Medulla oblongata (tissue), 1 donor: ENCODE results near the gene POLR3K.

Experiments used
- DNase-seq: peaks from one replicate; pipeline ENCODE4 v3.0.0-alpha.2; 2015; ENCODE audit errors: extremely low spot score

Gene POLR3K

DNA sequence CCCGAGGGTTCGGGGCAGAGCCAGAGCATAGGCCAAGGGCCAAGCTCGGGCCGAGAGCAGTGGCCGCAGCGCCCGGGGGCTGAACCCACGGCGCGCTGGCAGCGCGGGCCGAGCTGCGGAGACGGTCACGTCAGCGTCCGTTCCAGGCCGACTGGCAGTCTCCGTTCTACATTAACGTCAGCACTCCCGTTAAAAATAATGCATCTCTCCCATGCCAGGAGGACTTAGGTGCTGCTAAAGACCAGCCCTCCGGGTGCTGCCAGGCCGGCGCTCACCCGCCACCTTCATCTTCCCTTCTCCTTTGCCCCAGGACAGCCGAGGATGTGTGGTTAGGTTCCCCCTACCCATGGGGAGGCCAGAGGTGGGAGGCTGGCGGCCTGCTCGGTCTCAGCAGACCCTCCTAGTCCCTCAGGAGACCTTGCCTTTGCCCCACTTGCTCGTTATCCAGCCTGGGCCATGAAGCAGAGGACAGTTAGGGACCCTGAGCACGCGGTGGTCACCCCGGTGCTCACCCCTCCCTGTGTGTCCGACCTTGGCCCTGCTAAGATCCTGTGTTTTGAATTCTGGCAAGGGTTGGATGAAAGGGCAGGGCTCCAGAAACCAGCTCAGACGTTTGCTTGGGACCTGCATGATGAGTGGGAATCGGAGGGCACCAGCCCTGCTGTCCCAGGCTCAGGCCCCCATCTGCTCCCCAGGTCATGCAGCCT, 25.2 kb upstream of the POLR3K start:
- no peak for DNase-seq

DNA sequence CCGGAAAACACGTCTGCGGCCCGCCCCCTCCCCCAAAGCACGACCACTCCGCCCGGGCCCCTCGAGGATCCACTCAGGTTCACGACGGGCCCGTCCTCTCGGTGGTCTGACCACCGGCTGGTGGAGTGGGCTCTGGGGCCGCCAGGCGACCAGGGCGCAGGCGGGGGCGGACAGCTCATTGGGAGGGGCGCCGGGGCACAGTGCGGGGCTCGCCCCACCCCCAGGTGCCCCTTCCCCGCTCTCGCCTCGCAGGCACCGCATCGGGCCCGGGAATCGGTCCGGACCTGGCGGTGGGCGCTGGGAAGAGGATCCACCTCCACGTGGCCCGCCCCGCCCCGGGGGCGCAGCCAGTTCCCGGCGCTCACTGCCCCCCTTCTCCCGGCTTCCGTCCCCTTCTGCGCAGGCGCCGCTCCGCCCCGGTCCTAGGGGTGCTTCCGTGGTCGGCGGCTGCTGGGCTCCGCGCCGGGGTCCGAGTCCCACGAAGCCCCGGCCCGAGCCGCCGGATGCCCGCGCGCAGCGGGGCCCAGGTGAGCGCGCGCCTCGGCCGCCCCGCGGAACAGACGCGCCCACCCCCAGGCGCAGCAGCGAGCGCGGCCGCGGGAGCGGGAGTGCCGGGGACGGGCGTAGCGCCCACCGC, 24.5 kb upstream of the POLR3K start, which contains the start of gene MPG:
MPG (plus strand) TSS at position 419 of the 637 bp plus-strand sequence; CDS start at position 504, 85 bp downstream.
- peak; percentile 86 for DNase-seq

DNA sequence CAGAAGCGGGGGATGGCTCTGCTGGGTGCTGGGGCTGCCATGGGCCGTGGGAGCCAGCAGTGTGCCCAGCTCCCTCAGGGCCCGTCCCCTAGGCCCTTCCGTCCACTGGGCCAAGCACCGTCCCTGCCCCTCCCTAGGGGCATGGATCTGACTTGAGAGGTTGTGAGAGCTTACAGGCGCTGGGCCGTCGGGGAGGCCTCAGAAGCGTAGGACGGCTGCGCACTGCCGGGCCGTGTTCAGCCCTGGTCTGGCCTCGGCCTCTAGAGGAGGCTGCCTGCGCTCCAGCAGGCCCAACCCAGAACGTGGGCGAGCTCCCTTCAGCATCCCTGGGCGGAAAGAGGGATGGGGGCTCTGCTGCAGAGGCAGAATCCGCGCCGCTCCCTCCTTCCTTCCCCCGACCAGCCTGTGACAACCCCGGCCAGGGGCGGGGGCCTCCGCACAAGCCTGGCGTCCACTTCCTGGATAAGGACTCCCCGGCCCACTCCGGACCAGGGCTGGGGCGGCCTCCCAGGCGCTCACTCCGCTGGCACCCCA, 23.9 kb upstream of the POLR3K start:
- no peak for DNase-seq

DNA sequence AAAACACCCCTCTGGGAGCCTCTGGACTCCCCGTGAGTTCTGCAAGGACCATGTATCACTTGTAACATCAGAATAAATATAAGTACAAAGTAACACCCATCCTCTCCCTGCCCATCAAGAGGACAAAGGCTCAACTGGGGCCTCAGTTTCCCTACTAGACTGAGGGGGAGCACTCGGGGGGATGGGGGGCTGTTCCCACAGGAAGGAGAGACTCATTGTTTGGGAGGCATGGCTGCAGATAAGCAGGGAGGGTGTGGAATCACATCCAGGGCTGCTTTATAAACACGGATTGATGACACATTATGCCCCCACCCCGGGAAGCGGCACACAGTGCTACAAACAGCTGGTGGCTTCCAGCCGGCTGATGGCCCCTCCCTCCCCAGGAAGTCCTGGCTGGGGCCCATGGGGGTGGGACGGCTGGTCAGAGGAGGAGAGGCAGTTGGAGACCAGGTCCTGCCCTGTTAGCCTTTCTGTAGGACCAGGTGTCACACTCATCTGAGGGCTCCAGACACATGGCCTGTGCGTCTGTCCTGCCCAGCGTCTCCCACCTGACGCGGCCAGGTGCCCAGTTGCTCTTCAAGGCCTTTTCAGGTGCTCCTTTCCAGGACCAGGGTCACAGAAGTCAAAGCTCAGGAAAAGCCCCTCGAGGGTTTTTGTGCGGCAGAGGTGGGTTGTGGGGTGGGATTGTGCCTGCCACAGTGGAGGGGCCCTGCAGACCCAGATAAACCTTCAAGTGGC, 23.3 kb upstream of the POLR3K start:
- DNase-seq: peak; percentile 33

DNA sequence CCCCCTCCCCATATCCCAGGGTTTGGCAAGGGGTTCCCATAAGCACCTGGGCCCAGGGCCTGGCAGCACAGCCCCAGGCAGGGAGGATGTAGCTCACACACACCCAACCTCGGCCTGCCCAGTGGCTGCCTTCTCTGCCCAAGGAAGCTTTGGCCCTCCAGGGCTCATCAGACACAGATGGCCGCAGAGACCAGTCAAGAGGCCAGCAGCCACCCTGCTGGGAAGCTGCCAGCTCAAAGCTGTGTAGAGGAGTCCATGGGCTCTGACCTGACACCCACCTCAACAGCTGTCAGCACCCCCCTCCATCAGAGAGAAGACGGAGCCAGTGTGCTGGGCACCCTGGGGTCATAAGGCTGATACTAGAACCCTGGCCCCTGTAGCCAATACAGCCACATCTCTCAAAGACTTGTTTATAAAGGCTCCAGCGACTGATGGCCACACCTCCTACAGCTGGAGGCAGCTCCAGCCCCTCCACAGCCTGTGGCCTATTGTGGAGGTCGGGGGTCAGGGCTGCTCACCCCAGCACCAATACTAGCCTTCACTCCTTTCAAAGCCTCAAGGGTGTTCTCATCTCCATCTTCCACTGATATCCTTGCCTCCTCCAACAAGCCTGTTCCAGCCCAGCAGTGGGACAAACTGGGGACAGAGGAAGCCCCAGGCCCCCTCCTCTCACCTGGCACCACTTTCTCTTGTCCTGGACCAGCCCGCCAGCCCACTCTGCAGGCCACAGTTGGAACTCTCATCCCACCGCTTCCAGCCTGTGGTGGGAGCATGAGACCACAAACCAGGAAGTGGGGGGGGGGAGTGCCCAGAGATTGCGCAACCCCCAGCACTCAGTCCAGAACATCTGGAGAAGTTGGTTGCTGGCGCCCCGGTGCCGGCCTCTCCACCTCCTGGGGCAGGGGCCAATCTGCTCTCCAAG, 22.4 kb upstream of the POLR3K start:
- no peak for DNase-seq

DNA sequence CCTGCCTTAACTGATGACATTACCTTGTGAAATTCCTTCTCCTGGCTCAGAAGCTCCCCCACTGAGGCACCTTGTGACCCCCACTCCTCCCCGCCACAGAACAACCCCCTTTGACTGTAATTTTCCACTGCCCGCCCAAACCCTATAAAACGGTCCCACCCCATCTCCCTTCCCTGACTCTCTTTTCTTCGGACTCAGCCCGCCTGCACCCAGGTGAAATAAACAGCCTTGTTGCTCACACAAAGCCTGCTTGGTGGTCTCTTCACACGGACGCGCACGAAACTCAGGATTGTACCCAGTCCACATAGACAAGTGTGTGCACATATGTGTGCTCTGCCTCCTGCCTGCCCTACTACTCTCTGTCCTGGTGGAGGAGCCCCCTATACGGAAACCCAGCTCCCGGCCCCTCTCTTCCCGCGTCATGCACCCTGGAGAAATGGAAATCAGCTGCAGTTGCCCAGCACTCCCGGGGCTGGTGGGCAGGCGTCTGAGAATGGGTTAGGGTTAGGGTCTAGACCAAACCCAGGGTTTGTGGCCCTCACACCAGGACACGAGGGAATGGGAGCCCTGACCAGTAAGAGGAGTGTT, 21.4 kb upstream of the POLR3K start:
- DNase-seq: no peak

DNA sequence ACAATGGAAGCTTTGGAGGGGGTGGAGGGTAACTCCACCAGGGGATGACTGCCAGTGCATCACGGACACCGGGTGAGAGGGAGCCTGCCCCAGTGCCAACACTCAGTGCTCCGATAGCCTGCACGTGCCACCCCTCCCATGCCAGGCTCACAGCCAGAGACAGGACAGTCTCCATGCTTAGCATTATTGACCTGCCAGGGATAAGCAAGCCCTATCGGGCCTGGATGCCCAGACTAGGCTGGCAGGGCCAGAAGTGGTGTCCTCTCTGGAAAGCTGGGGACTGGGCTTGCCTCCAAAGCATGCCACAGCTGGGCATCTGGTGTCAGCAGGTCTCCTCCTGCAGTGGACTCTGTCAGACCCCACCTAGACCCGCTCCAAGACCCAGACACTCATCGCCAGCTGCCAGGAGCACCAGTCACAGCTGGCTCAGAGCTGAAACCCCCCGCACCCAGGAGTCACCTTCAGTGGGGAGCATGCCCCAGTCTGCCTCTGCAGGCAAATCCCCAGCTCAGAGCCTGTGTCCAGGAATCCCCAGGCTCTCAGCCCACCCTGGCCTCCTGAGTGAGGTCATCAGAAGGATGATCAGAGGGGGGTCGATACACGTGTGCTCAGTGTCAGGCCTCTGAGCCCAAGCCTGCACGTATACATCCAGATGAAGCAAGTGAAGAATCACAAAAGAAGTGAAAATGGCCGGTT, 20.8 kb upstream of the POLR3K start:
- DNase-seq: no peak

DNA sequence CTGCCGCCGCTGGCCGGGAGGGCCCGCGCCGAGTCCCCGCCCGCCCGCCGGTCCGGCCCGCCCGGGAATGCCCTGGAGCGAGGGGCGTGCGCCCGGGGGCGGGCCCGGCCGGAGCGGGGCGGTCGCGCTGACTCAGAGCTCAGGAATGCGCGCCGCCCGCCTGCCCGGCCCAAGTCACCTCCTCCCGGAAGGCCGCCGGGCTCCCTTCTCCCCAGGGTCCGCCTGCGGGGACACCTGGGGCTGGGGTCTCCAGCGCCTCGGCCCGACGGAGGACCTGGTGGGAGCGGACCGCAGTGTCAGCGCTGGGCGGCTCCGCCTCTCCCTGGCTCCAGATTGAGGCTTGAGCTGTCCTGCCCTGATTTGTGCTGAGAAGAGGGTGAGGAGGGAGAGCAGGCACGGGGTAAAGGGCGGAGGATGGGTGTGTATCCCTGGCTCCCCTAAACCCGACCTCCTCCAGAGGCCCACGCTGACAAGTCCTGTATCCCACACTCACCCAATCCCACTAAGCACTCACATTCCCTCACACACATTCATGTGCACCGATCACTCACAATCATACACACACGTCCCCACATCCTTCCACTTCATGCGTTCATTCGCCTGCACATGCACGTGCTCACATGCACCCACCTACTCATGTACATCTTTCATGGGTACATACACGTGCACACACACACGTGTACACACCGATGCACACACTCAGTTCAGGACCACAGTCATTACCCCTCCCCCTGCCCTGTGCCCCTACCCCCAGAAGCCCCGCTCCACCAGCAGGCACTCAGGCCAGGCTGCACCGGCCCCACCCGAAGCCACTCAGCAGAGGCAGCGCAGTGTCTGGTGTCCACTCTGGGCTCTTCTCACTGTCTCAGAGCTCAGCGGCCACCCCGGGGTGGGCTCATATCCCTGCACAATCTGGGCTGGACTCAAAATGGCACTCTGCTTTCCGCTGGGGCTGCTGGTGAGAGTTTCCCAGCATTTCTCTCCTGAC, 19.4 kb upstream of the POLR3K start, which contains the start of gene RHBDF1:
RHBDF1 (minus strand) TSS at position 71 of the 988 bp plus-strand sequence. CDS start 7,616 bp downstream, outside the sequence.
- DNase-seq: no peak

DNA sequence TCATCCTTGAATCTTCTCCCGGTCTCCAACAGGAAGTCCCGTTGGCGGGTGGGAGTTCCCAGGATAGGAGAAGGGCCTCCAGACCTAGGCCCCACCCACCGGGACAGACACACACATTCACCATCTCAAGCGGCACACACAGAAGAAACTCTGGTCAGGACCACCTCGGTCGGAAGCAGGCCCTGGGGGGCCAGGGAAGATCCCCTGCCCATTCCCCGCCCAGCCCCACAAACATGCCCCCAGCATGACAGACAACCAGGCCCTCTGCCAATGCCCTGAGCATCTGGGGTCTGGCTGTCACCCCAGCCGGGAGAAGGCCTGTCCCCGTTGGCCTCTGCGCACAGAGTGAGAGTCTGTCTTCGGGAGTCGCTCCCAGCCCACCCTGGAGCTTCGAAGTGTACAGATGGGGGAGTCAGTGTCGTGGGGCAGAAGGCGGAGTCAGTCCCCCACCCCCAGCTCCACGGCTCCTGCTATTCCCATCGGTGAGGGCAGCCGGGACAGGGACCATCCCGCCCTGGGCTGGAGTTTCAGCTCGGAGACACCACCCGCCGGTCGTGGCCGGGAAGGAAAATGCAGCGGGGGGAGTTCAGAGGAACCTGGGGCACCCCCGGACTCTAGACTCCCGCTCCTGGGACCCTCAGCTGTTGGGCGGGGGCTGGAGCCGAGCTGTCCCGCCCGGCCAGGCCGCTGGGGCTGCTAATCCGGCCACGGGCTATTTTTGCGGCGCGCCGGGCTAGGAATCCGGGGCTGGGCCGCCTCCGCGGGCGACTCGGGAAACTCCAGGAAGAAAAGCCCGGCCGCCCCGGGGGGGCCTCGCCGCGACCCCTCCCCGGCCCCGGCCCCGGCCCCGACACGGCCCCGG, 18.4 kb upstream of the POLR3K start:
- DNase-seq: peak; percentile 55

DNA sequence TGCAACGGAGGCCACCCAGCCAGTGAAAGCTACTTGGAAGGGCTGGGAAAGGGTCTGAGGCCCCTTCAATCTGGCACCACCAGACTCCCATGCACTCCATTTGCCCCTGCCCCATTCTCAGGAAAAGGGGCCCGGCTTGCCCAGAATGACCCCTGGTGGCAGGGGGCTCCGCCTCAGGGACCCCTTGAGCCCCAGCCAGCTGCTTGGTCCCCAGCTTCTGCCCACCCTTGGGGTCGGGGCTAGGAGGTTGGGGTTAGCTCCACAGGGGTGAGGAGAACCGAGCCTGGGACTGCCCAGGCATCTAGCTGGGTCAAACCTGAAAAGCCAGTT, 17.8 kb upstream of the POLR3K start:
- no peak for DNase-seq

DNA sequence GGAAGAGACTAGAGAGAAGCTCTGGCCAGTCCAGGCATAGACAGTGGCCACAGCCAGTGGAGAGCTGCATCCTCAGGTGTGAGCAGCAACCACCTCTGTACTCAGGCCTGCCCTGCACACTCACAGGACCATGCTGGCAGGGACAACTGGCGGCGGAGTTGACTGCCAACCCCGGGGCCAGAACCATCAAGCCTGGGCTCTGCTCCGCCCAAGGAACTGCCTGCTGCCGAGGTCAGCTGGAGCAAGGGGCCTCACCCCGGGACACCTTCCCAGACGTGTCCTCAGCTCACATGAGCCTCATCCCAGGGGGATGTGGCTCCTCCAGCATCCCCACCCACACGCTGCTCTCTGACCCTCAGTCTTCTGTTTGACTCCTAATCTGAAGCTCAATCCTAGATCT, 15.8 kb upstream of the POLR3K start:
- no peak for DNase-seq

DNA sequence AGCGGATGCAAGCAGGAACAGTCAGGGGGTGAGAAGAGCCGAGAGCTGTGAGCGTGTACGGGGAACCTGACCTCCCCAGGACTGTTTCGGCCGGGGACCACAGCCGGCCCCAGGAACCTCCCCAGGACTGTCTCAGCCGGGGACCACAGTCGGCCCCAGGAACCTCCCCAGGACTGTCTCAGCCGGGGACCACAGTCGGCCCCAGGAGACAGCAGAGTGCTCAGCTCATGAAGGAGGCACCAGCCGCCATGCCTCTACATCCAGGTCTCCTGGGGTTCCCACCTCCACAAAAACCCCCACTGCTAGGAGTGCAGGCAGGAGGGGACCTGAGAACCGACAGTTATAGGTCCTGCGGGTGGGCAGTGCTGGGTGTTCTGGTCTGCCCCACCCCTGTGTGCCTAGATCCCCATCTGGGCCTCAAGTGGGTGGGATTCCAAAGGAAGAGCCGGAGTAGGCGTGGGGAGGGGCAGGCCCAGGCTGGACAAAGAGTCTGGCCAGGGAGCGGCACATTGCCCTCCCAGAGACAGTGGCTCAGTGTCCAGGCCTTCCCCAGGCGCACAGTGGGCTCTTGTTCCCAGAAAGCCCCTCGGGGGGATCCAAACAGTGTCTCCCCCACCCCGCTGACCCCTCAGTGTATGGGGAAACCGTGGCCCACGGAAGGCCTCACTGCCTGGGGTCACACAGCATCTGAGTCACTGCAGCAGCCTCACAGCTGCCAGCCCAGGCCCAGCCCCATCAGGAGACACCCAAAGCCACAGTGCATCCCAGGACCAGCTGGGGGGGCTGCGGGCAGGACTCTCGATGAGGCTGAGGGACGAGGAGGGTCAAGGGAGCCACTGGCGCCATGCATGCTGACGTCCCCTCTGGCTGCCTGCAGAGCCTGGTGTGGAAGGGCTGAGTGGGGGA, 14.7 kb upstream of the POLR3K start:
- DNase-seq: peak; percentile 62

DNA sequence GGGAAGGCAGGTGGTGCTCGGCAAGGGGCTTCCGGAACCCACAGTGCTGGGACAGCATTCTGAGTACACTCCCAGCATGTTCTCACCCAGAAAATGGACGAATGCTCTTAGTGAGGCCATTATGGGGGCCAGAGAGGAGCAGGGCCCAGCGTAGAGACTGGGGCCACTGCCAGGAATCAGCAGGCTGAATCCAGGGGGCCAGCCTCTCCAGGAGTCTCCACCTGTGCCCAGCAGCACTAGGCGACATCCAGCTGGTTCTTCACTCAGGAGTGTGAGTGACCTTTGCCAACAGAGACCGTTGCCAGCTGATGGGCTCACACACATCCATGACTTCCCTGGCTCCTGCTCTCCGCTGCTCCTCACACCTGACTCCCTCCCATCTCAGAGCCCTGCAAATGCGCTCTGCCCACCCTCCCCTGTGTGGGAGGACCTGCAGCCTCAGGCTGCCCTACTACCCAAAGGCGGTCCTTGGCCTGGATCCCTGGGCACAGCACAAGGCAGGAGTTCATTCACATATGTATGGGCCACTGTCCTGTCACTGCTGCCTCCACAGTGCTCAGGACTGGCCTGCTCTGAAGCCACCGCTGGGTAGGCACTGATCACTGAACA, 13.9 kb upstream of the POLR3K start:
- DNase-seq: peak; percentile 60

DNA sequence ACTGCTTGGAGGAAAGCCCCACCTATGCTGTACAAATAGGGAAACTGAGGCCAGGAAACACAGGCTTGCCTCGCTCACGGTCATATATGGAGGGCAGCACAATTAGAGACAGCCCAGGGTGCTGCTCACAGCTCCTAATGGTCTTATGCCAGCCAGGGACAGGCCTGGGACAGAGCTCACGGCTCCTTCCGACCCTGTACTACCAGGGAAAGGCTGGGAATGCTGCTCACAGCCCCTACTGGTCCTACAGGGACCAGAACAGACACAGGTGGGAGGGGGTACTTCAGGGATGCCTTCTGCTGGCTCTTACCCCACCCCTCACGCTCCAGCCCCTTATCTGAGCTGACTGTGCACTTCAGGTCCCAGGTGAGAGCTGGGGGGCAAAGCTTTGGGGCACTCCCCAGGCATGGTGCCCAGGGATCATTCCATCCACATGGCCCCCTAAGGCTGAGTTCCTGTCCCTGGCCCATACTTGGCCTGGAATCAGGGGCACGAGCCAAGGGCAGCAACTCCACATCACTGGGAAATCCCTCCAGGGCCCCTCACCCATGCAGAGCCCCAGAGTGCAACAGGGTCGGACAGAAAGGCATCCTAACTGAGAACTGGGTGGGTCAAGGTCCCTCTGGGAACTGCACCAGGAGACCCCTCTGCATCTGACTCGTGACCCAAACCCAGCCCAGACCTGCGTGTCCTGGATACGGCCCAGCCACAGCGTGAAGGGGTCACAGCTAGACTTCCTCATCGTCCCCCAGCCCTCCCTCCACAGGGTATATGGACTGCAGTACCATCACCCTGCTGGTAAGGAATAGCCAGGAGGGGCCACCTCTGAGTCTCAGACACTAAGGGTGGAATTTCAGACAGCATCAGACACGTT, 13.1 kb upstream of the POLR3K start:
- no peak for DNase-seq

DNA sequence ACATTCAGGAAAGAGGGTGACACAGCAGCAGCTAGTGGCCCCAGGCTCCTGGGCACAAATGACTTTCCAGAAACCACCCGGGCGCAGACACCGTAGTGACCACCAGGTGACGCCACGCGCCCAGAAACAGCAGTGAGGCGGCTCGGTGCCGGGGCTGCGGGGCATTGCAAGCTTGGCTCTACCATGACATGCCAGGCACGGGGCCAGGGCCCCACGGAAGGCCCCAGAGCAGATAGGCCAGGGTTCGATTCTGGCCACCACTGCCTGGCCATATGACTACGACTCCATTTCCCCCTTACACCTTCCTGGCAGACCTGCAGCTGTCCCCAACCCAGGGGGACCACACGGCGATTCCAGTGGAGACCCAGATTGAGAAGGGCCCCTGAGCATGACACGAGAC, 12.3 kb upstream of the POLR3K start:
- peak; percentile 90 for DNase-seq

DNA sequence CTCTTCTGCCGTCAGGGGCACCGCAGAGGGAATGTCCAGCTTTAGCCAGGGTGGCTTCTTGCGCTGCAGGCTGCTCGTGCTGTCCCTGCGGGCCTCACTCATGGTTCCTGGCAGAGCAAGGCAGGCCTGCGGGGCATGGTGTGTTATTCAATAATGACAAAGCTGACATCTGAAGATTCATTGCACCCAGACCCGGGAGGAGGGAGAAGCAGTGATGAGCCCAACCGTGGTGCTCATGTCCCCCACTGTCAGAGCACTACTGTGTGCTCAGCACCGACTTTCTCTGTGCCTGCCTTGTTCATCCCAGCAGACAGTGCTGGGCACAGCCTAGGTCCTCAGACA, 11.5 kb upstream of the POLR3K start:
- DNase-seq: no peak
